ENCODE measurements around the gene PRDM16. TPM values are rescaled to one million over a fixed set of nuclear protein-coding genes. Genes with fewer than 3 reads are reported as not detected.

The PRDM16 gene
- total RNA-seq, 1 experiment from 2014 or later: 5.3 TPM

- CTCF ChIA-PET: no interaction called here
- Mint-ChIP-seq H3K4me3 (ENCODE audit: unreplicated experiment) (no peak overlapping the region), H3K27ac (ENCODE audit: unreplicated experiment) (no peak overlapping the region), H3K4me1 (ENCODE audit: low read depth, unreplicated experiment) (no peaks in the 10 kb centered on the region), H3K9me3 (ENCODE audit: unreplicated experiment) (peaks cover 17% of the 10 kb centered on the region), H3K36me3 (ENCODE audit: insufficient read depth, unreplicated experiment) (no peaks in the 10 kb centered on the region), H3K27me3 (ENCODE audit: insufficient read depth, unreplicated experiment) (no peaks in the 10 kb centered on the region)
- DNase-seq: no peak
- no peaks in the 10 kb centered on the region; the same call in 1 of the 2 replicates for H3K9me3 ChIP-seq
- H3K4me1 ChIP-seq: peaks cover 14% of the 10 kb centered on the region
- intact Hi-C loops (cut with micrococcal nuclease; ENCODE audit: unreplicated experiment): no loop called here
- no TSS peak for BruUV-seq (replicated peaks)
- no peak for TF ChIP-seq CTCF (IDR thresholded peaks at IDR 0.05; ENCODE audit: insufficient read depth in 1 of 2, low read depth in 1 of 2, low read length in 1 of 2, severe bottlenecking in 1 of 2, unreplicated experiment in 1 of 2)
- H3K4me3 ChIP-seq (ENCODE audit: low read depth, low read length): no peak overlapping the region
- POLR2A ChIA-PET: no interaction called here
- no peaks in the 10 kb centered on the region for H3K27me3 ChIP-seq (replicated peaks; ENCODE audit: control insufficient read depth, insufficient read depth, low read length)
- H3K36me3 ChIP-seq (ENCODE audit: control insufficient read depth, insufficient read depth, low read length): no peaks in the 10 kb centered on the region
Observed at GRCh38 chr1:3346478-3346877, 277.5 kb downstream of the PRDM16 start.

- POLR2A ChIA-PET: no interaction called here
- Histone ChIP-seq H3K9me3 (no peaks in the 10 kb centered on the region; the same call in 1 of the 2 replicates), H3K36me3 (ENCODE audit: control insufficient read depth, insufficient read depth, low read length) (no peaks in the 10 kb centered on the region), H3K27me3 (replicated peaks; ENCODE audit: control insufficient read depth, insufficient read depth, low read length) (no peaks in the 10 kb centered on the region), H3K4me3 (ENCODE audit: low read depth, low read length) (no peak overlapping the region), H3K4me1 (peaks cover 14% of the 10 kb centered on the region)
- CTCF ChIA-PET: no interaction called here
- no peak for TF ChIP-seq CTCF (IDR thresholded peaks at IDR 0.05; ENCODE audit: insufficient read depth in 1 of 2, low read depth in 1 of 2, low read length in 1 of 2, severe bottlenecking in 1 of 2, unreplicated experiment in 1 of 2)
- no peak overlapping the region for H3K4me3 Mint-ChIP-seq (ENCODE audit: unreplicated experiment)
- H3K27ac Mint-ChIP-seq (ENCODE audit: unreplicated experiment): no peak overlapping the region
- H3K4me1 Mint-ChIP-seq (ENCODE audit: low read depth, unreplicated experiment): no peaks in the 10 kb centered on the region
- H3K36me3 Mint-ChIP-seq (ENCODE audit: insufficient read depth, unreplicated experiment): no peaks in the 10 kb centered on the region
- no TSS peak for BruUV-seq (replicated peaks)
- H3K27me3 Mint-ChIP-seq (ENCODE audit: insufficient read depth, unreplicated experiment): no peaks in the 10 kb centered on the region
- intact Hi-C loops (cut with micrococcal nuclease; ENCODE audit: unreplicated experiment): no loop called here
- H3K9me3 Mint-ChIP-seq (ENCODE audit: unreplicated experiment): peaks cover 17% of the 10 kb centered on the region
- DNase-seq: no peak
Observed at GRCh38 chr1:3347257-3348020, 278.4 kb downstream of the PRDM16 start.

GRCh38 chr1:3348196-3348865 is 279.3 kb downstream of the PRDM16 start:
- intact Hi-C loops (cut with micrococcal nuclease; ENCODE audit: unreplicated experiment): no loop called here
- no peak for DNase-seq
- Mint-ChIP-seq H3K27me3 (ENCODE audit: insufficient read depth, unreplicated experiment) (no peaks in the 10 kb centered on the region), H3K36me3 (ENCODE audit: insufficient read depth, unreplicated experiment) (no peaks in the 10 kb centered on the region), H3K9me3 (ENCODE audit: unreplicated experiment) (peaks cover 13% of the 10 kb centered on the region), H3K27ac (ENCODE audit: unreplicated experiment) (no peak overlapping the region), H3K4me1 (ENCODE audit: low read depth, unreplicated experiment) (no peaks in the 10 kb centered on the region), H3K4me3 (ENCODE audit: unreplicated experiment) (no peak overlapping the region)
- Histone ChIP-seq H3K36me3 (ENCODE audit: control insufficient read depth, insufficient read depth, low read length) (no peaks in the 10 kb centered on the region), H3K27me3 (replicated peaks; ENCODE audit: control insufficient read depth, insufficient read depth, low read length) (no peaks in the 10 kb centered on the region), H3K4me1 (peaks cover 14% of the 10 kb centered on the region), H3K4me3 (ENCODE audit: low read depth, low read length) (no peak overlapping the region), H3K9me3 (no peaks in the 10 kb centered on the region; the same call in 1 of the 2 replicates)
- no peak for TF ChIP-seq CTCF (IDR thresholded peaks at IDR 0.05; ENCODE audit: insufficient read depth in 1 of 2, low read depth in 1 of 2, low read length in 1 of 2, severe bottlenecking in 1 of 2, unreplicated experiment in 1 of 2)
- ChIA-PET CTCF (no interaction called here), POLR2A (no interaction called here)
- no TSS peak for BruUV-seq (replicated peaks)
